ENCODE measurements around the gene SH3RF3.

- TF ChIP-seq POLR2A (IDR thresholded peaks at IDR 0.05) (peak in 1 of 4 donors; percentile 26), CTCF (IDR thresholded peaks at IDR 0.05) (peak in 4 of 6 experiments; percentile 18 to 41 (median 30))
Measured at GRCh38 chr2:109171444-109172334, 42.7 kb downstream of the SH3RF3 start.
